GOT3 (cell line): ENCODE results near the gene FMOD.
"Not testable (repeated sequence)": the region's sequence is repeated elsewhere in the genome, so short reads cannot be mapped to it uniquely, and the experiment has no call there.

Experiments used
- DNase-seq: peaks from one replicate; lab custom pipeline; 2025; ENCODE audit warnings: mixed read lengths; lab: John Stamatoyannopoulos, UW

The FMOD gene

GRCh38 chr1:203325418-203326091 lies 25.4 kb downstream of the FMOD start:
- DNase-seq = no peak

- no peak for DNase-seq
Measured at GRCh38 chr1:203325026-203325417, 25.9 kb downstream of the FMOD start.

GRCh38 chr1:203324105-203325025 lies 26.6 kb downstream of the FMOD start:
- DNase-seq = no peak

GRCh38 chr1:203323587-203323986 lies 27.3 kb downstream of the FMOD start:
- no peak for DNase-seq

GRCh38 chr1:203322500-203323179 lies 28.3 kb downstream of the FMOD start:
- no peak for DNase-seq

GRCh38 chr1:203321273-203322052 lies 29.5 kb downstream of the FMOD start:
- DNase-seq = no peak

- no peak for DNase-seq
Measured at GRCh38 chr1:203320591-203321272, 30.2 kb downstream of the FMOD start.

- DNase-seq = no peak
Measured at GRCh38 chr1:203318229-203318517, 32.7 kb downstream of the FMOD start.

GRCh38 chr1:203317429-203318228 lies 33.3 kb downstream of the FMOD start:
- DNase-seq = no peak

- no peak for DNase-seq
Measured at GRCh38 chr1:203316626-203317093, 34.3 kb downstream of the FMOD start.

- not testable (repeated sequence) for DNase-seq
Measured at GRCh38 chr1:203314025-203314759, 36.7 kb downstream of the FMOD start.

GRCh38 chr1:203311368-203312301 lies 39.3 kb downstream of the FMOD start:
- DNase-seq = no peak

- no peak for DNase-seq
Measured at GRCh38 chr1:203308923-203309331, 42.0 kb downstream of the FMOD start.

GRCh38 chr1:203308328-203308922 lies 42.5 kb downstream of the FMOD start:
- no peak for DNase-seq

- no peak for DNase-seq
Measured at GRCh38 chr1:203307641-203308126, 43.2 kb downstream of the FMOD start.

- no peak for DNase-seq
Measured at GRCh38 chr1:203306965-203307541, 43.9 kb downstream of the FMOD start.

GRCh38 chr1:203306089-203306964 lies 44.6 kb downstream of the FMOD start:
- no peak for DNase-seq
